HG03469 (cell line): ENCODE results near the gene PRKAG2.

Experiments used
- ATAC-seq: cut with Tn5 transposase; IDR thresholded peaks from one replicate; pipeline ENCODE4 v1.9.1; 2021; ENCODE audit warnings: mild to moderate bottlenecking, moderate library complexity, moderate number of reproducible peaks; ENCODE audit not compliant: unreplicated experiment

PRKAG2 gene

GRCh38 chr7:151717918-151718317 is 159.0 kb downstream of the PRKAG2 start:
- ATAC-seq: no peak

GRCh38 chr7:151717415-151717814 is 159.5 kb downstream of the PRKAG2 start:
- no peak for ATAC-seq

GRCh38 chr7:151716323-151716722 is 160.6 kb downstream of the PRKAG2 start:
- ATAC-seq: no peak

- no peak for ATAC-seq
These were observed 161.1 kb downstream of the PRKAG2 start for GRCh38 chr7:151715666-151716315.

- ATAC-seq: no peak
These were observed 162.7 kb downstream of the PRKAG2 start for GRCh38 chr7:151714201-151714600.

- no peak for ATAC-seq
These were observed 164.1 kb downstream of the PRKAG2 start for GRCh38 chr7:151712810-151713125.

- ATAC-seq: no peak
These were observed 164.8 kb downstream of the PRKAG2 start for GRCh38 chr7:151711906-151712809.

GRCh38 chr7:151711435-151711872 is 165.5 kb downstream of the PRKAG2 start:
- ATAC-seq: no peak

GRCh38 chr7:151710646-151711434 is 166.1 kb downstream of the PRKAG2 start:
- ATAC-seq: no peak

- no peak for ATAC-seq
These were observed 166.7 kb downstream of the PRKAG2 start for GRCh38 chr7:151710121-151710640.

GRCh38 chr7:151709141-151710038 is 167.5 kb downstream of the PRKAG2 start:
- no peak for ATAC-seq

GRCh38 chr7:151708610-151709009 is 168.3 kb downstream of the PRKAG2 start:
- ATAC-seq: no peak

- ATAC-seq: no peak
These were observed 169.2 kb downstream of the PRKAG2 start for GRCh38 chr7:151707757-151708156.

- no peak for ATAC-seq
These were observed 169.8 kb downstream of the PRKAG2 start for GRCh38 chr7:151707105-151707469.

GRCh38 chr7:151706277-151707104 is 170.4 kb downstream of the PRKAG2 start:
- no peak for ATAC-seq

GRCh38 chr7:151705636-151706276 is 171.2 kb downstream of the PRKAG2 start:
- no peak for ATAC-seq

GRCh38 chr7:151704960-151705635 is 171.8 kb downstream of the PRKAG2 start:
- ATAC-seq: no peak

- no peak for ATAC-seq
These were observed 172.5 kb downstream of the PRKAG2 start for GRCh38 chr7:151704299-151704959.
